Measurements from ENCODE around the gene ANKRD10.

DNA sequence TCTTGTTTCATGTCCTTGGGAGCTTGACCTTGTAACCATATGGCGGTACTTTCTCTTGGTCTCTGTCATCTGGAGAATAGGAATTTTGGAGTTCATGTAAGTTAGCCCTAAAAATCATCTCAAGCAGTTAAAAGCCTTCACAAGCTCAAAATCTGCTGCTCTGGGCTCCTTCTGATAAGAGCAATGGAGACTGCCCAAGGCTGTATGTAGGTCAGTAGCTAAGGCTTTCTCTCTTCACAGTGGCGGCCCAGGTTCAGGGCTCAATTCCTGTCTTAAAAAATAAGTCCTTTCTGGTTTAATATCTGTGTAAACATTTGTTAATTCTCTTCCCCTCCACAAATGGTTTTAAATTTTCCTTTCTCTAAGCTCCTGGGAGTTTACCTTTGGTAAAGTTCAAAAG is 45.3 kb upstream of the ANKRD10 start:
- TF ChIP-seq CTCF (IDR thresholded peaks at IDR 0.05) (no peak), ZFX (IDR thresholded peaks at IDR 0.05; ENCODE audit: borderline replicate concordance) (no peak)

All from 22Rv1 (cell line).